Measurements from ENCODE around the gene DPP3.

DPP3 gene

DNA sequence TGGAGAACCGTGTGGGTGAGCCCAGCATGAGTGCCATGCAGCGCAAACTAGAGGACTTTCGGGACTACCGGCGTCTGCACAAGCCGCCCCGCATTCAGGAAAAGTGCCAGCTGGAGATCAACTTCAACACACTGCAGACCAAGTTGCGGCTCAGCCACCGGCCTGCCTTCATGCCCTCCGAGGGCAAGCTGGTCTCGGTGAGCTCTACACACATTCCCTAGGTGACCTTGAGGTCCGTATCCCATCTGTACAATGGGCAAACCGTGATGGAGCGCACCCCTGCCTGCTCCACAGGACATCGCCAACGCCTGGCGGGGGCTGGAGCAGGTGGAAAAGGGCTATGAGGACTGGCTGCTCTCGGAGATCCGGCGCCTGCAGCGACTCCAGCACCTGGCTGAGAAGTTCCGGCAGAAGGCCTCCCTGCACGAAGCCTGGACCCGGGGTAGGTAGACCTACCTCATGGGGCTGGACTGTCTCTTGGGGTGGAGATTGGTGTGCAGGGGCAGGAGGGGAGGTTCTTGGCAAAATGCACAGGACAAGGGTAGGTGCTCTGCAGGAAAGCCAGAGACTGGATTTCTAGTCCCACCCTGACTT, 77.6 kb downstream of the DPP3 start:
- ChIA-PET CTCF (interaction anchor here (0.6 kb wide), 1 partner anchor 90 kb away, joined by 4 read pairs; no protein-coding TSS in a partner anchor), POLR2A (ENCODE audit: low non-redundant PET) (no interaction called here)
- no peak for TF ChIP-seq CTCF (conservative IDR thresholded peaks at IDR 0.05; ENCODE audit: low read depth)
- no peak for DNase-seq (ENCODE audit: low spot score)
- no peak overlapping the region for H3K27ac ChIP-seq
